ENCODE measurements around the gene DCLK1. TPM values are rescaled to one million over a fixed set of nuclear protein-coding genes. Genes with fewer than 3 reads are reported as not detected.

The DCLK1 gene
- total RNA-seq, 1 experiment from 2014 or later = not detected

GRCh38 chr13:35874704-35875103, 256.5 kb downstream of the DCLK1 start:
- no peaks in the 10 kb centered on the region for H3K9me3 Mint-ChIP-seq (ENCODE audit: unreplicated experiment)
- Histone ChIP-seq H3K4me3 (ENCODE audit: low read depth, low read length) (no peak overlapping the region), H3K27me3 (replicated peaks; ENCODE audit: control insufficient read depth, insufficient read depth, low read length) (no peaks in the 10 kb centered on the region), H3K4me1 (no peaks in the 10 kb centered on the region), H3K36me3 (ENCODE audit: control insufficient read depth, insufficient read depth, low read length) (no peaks in the 10 kb centered on the region), H3K9me3 (no peaks in the 10 kb centered on the region)
- no peak overlapping the region for H3K4me3 Mint-ChIP-seq (ENCODE audit: unreplicated experiment)
- no peaks in the 10 kb centered on the region for H3K4me1 Mint-ChIP-seq (ENCODE audit: low read depth, unreplicated experiment)
- intact Hi-C loops (cut with micrococcal nuclease; ENCODE audit: unreplicated experiment) = no loop called here
- no peaks in the 10 kb centered on the region for H3K36me3 Mint-ChIP-seq (ENCODE audit: insufficient read depth, unreplicated experiment)
- peaks cover 4% of the 10 kb centered on the region for H3K27me3 Mint-ChIP-seq (ENCODE audit: insufficient read depth, unreplicated experiment)
- ChIA-PET CTCF (no interaction called here), POLR2A (no interaction called here)
- TF ChIP-seq CTCF (IDR thresholded peaks at IDR 0.05; ENCODE audit: insufficient read depth in 1 of 2, low read depth in 1 of 2, low read length in 1 of 2, severe bottlenecking in 1 of 2, unreplicated experiment in 1 of 2) = no peak
- no peak overlapping the region for H3K27ac Mint-ChIP-seq (ENCODE audit: unreplicated experiment)
- DNase-seq = no peak
- BruUV-seq (replicated peaks) = no TSS peak

GRCh38 chr13:35872369-35872768, 258.8 kb downstream of the DCLK1 start:
- H3K4me3 Mint-ChIP-seq (ENCODE audit: unreplicated experiment) = no peak overlapping the region
- no peaks in the 10 kb centered on the region for H3K4me1 Mint-ChIP-seq (ENCODE audit: low read depth, unreplicated experiment)
- ChIA-PET CTCF (no interaction called here), POLR2A (no interaction called here)
- intact Hi-C loops (cut with micrococcal nuclease; ENCODE audit: unreplicated experiment) = no loop called here
- TF ChIP-seq CTCF (IDR thresholded peaks at IDR 0.05; ENCODE audit: insufficient read depth in 1 of 2, low read depth in 1 of 2, low read length in 1 of 2, severe bottlenecking in 1 of 2, unreplicated experiment in 1 of 2) = no peak
- DNase-seq = no peak
- no peaks in the 10 kb centered on the region for H3K27me3 ChIP-seq (replicated peaks; ENCODE audit: control insufficient read depth, insufficient read depth, low read length)
- H3K27me3 Mint-ChIP-seq (ENCODE audit: insufficient read depth, unreplicated experiment) = peaks cover 8% of the 10 kb centered on the region
- H3K4me3 ChIP-seq (ENCODE audit: low read depth, low read length) = no peak overlapping the region
- no peaks in the 10 kb centered on the region for H3K36me3 ChIP-seq (ENCODE audit: control insufficient read depth, insufficient read depth, low read length)
- H3K9me3 Mint-ChIP-seq (ENCODE audit: unreplicated experiment) = peaks cover 7% of the 10 kb centered on the region
- no peaks in the 10 kb centered on the region for H3K4me1 ChIP-seq
- no peaks in the 10 kb centered on the region for H3K9me3 ChIP-seq
- no peak overlapping the region for H3K27ac Mint-ChIP-seq (ENCODE audit: unreplicated experiment)
- H3K36me3 Mint-ChIP-seq (ENCODE audit: insufficient read depth, unreplicated experiment) = no peaks in the 10 kb centered on the region
- no TSS peak for BruUV-seq (replicated peaks)

- TF ChIP-seq CTCF (IDR thresholded peaks at IDR 0.05; ENCODE audit: insufficient read depth in 1 of 2, low read depth in 1 of 2, low read length in 1 of 2, severe bottlenecking in 1 of 2, unreplicated experiment in 1 of 2) = no peak
- H3K27me3 Mint-ChIP-seq (ENCODE audit: insufficient read depth, unreplicated experiment) = peaks cover 8% of the 10 kb centered on the region
- CTCF ChIA-PET = no interaction called here
These were observed 259.6 kb downstream of the DCLK1 start for GRCh38 chr13:35871561-35871960.

More at GRCh38 chr13:35871561-35871960, 259.6 kb downstream of the DCLK1 start:
- DNase-seq = no peak
- H3K9me3 Mint-ChIP-seq (ENCODE audit: unreplicated experiment) = peaks cover 9% of the 10 kb centered on the region
- no peaks in the 10 kb centered on the region for H3K36me3 ChIP-seq (ENCODE audit: control insufficient read depth, insufficient read depth, low read length)
- no peak overlapping the region for H3K4me3 Mint-ChIP-seq (ENCODE audit: unreplicated experiment)
- H3K4me1 ChIP-seq = no peaks in the 10 kb centered on the region
- BruUV-seq (replicated peaks) = no TSS peak
- H3K4me1 Mint-ChIP-seq (ENCODE audit: low read depth, unreplicated experiment) = no peaks in the 10 kb centered on the region
- intact Hi-C loops (cut with micrococcal nuclease; ENCODE audit: unreplicated experiment) = no loop called here
- POLR2A ChIA-PET = no interaction called here
- H3K9me3 ChIP-seq = no peaks in the 10 kb centered on the region
- no peaks in the 10 kb centered on the region for H3K27me3 ChIP-seq (replicated peaks; ENCODE audit: control insufficient read depth, insufficient read depth, low read length)
- H3K27ac Mint-ChIP-seq (ENCODE audit: unreplicated experiment) = no peak overlapping the region
- no peaks in the 10 kb centered on the region for H3K36me3 Mint-ChIP-seq (ENCODE audit: insufficient read depth, unreplicated experiment)
- H3K4me3 ChIP-seq (ENCODE audit: low read depth, low read length) = no peak overlapping the region
